OCI-LY7 (cell line): Measurements from ENCODE around the gene ZDHHC17. TPM values are rescaled to one million over a fixed set of nuclear protein-coding genes. Genes with fewer than 3 reads are reported as not detected.

ENCODE experiments used
- BruUV-seq: library from RNA; stranded (reverse); fragments of 400-500 nt; replicated peaks from 2 replicates; lab custom pipeline; 2021; lab: Mats Ljungman, UMichigan
- CTCF ChIA-PET: fragments of 300-600 bp; sonication (Branson Sonifier 250); formaldehyde crosslinking; loops from one replicate; lab custom pipeline; 2022; ENCODE audit warnings: antibody characterized with exemption; ENCODE audit not compliant: unreplicated experiment; lab: Charles Lee
- POLR2A ChIA-PET: fragments of 300-600 bp; sonication (Branson Sonifier 250); formaldehyde crosslinking; loops from one replicate; lab custom pipeline; 2022; ENCODE audit warnings: antibody characterized with exemption; lab: Charles Lee
- DNase-seq: peaks from one replicate; pipeline ENCODE4 v3.0.0-alpha.2; 2015; ENCODE audit warnings: low spot score
- H2AFZ ChIP-seq: fragments of 200-600 bp; sonication (generic), shearing (Covaris generic); 2 replicates; pipeline ENCODE4 v1.6.1; 2014; ENCODE audit warnings: mild to moderate bottlenecking, antibody characterized with exemption, low read length, moderate library complexity
- H3K27ac ChIP-seq: fragments of 200-600 bp; sonication (generic); 2 replicates; pipeline ENCODE4 v1.5.1; 2014; ENCODE audit warnings: mixed run types, low read depth, mild to moderate bottlenecking, moderate library complexity, low read length, inconsistent platforms; ENCODE audit not compliant: poor library complexity, severe bottlenecking
- H3K36me3 ChIP-seq: fragments of 200-600 bp; sonication (generic); 2 replicates; pipeline ENCODE4 v1.6.1; 2014; ENCODE audit warnings: mild to moderate bottlenecking, antibody characterized with exemption, low read length, moderate library complexity, mixed read lengths; ENCODE audit not compliant: insufficient read depth
- H3K4me1 ChIP-seq: fragments of 200-600 bp; sonication (generic); 2 replicates; pipeline ENCODE4 v1.5.1; 2014; ENCODE audit warnings: mild to moderate bottlenecking, low read length; ENCODE audit not compliant: insufficient read depth, poor library complexity, severe bottlenecking
- H3K4me2 ChIP-seq: fragments of 200-600 bp; sonication (generic); 2 replicates; pipeline ENCODE4 v1.6.1; 2014; ENCODE audit warnings: mild to moderate bottlenecking, low read length
- H3K4me3 ChIP-seq: fragments of 200-600 bp; sonication (generic); 2 replicates; pipeline ENCODE4 v1.5.1; 2014; ENCODE audit warnings: mild to moderate bottlenecking, low read depth, low read length; ENCODE audit not compliant: poor library complexity, severe bottlenecking
- H3K79me2 ChIP-seq: fragments of 200-600 bp; sonication (generic); 2 replicates; pipeline ENCODE4 v1.6.1; 2016; ENCODE audit warnings: low read depth, mild to moderate bottlenecking, low read length, moderate library complexity, mixed read lengths; ENCODE audit not compliant: insufficient read depth
- H3K9me2 ChIP-seq: fragments of 200-600 bp; sonication (generic); 2 replicates; pipeline ENCODE4 v1.6.1; 2016; ENCODE audit warnings: mild to moderate bottlenecking, low read length, mixed read lengths; ENCODE audit not compliant: insufficient read depth
- H3K9me3 ChIP-seq: fragments of 200-600 bp; sonication (generic); 2 replicates; pipeline ENCODE4 v1.6.1; 2014; ENCODE audit warnings: mild to moderate bottlenecking, mixed run types, low read length, mixed read lengths
- H4K20me1 ChIP-seq: fragments of 200-600 bp; sonication (generic); 2 replicates; pipeline ENCODE4 v1.6.1; 2014; ENCODE audit warnings: mild to moderate bottlenecking, antibody characterized with exemption, low read length, moderate library complexity, mixed read lengths; ENCODE audit not compliant: insufficient read depth
- CTCF ChIP-seq: fragments of 200-600 bp; sonication (generic); conservative IDR thresholded peaks from 2 replicates; pipeline ENCODE4 v1.5.1; 2014; ENCODE audit warnings: mild to moderate bottlenecking, antibody characterized with exemption, low read length, moderate library complexity, mixed read lengths
- EZH2phosphoT487 ChIP-seq: fragments of 200-600 bp; sonication (generic); IDR thresholded peaks from 2 replicates; pipeline ENCODE4 v1.6.1; 2018; ENCODE audit warnings: low read depth, borderline replicate concordance, mild to moderate bottlenecking, mixed run types, antibody characterized with exemption, low read length, moderate library complexity, mixed read lengths
- intact Hi-C: fragments of 100-400 bp; cut with micrococcal nuclease; formaldehyde crosslinking; loops from one replicate; pipeline ENCODE4 v1.10.0; 2022; ENCODE audit not compliant: unreplicated experiment
- total RNA-seq, 2 experiments: library from RNA; depleted of rRNA in 1 of 2; stranded (reverse); fragments of >200 nt in 1 of 2; shearing (Covaris generic) in 1 of 2; gene quantifications; 2 replicates each; pipeline ENCODE4 v1.2.3, GENCODE V29; 2014 to 2022

ZDHHC17 gene
- total RNA-seq, 2 experiments from 2014 or later, result 24.0 to 32.8 TPM

DNA sequence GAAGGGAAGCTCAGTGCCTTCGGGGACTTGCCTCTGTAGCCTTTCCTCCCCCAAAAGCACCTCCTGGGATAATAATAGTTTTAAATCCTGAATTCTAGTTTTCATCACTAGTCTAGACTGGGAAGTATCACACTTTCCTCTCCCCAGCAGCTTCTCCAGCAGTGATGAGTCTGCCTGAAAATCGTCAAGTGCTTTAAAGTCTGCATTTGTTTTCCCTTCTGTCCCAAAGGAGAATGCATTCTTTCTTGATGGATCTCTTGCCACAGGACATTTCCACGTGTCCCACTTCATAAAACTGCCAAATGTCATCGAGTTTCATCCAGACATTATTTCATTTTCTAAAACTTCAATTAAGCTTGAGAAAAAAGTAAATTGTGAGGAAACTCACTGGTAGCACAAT lies 99.9 kb downstream of the ZDHHC17 start:
- intact Hi-C loops, result no loop called here
- BruUV-seq, result no TSS peak
- CTCF ChIA-PET, result no interaction called here

GRCh38 chr12:76864791-76865400 lies 101.0 kb downstream of the ZDHHC17 start:
- no peak for DNase-seq
- Histone ChIP-seq H4K20me1 (no peaks in the 10 kb centered on the region), H3K27ac (no peak overlapping the region), H2AFZ (no peak overlapping the region), H3K4me2 (0 out of 2 replicates have a peak overlapping the region, but pooled peaks have one; percentile 68), H3K36me3 (no peaks in the 10 kb centered on the region), H3K4me3 (no peak overlapping the region), H3K9me2 (no peaks in the 10 kb centered on the region), H3K79me2 (no peaks in the 10 kb centered on the region), H3K4me1 (peaks cover 34% of the 10 kb centered on the region), H3K9me3 (no peaks in the 10 kb centered on the region)
- ChIA-PET POLR2A (no interaction called here), CTCF (no interaction called here)
- TF ChIP-seq CTCF, result no peak
- TF ChIP-seq EZH2phosphoT487, result no peak
- intact Hi-C loops, result no loop called here
- no TSS peak for BruUV-seq

More for the DNA sequence above, 99.9 kb downstream of the ZDHHC17 start:
- H3K27ac ChIP-seq, result no peak overlapping the region
- peaks cover 34% of the 10 kb centered on the region for H3K4me1 ChIP-seq
- H3K9me3 ChIP-seq, result no peaks in the 10 kb centered on the region
- no peaks in the 10 kb centered on the region for H3K36me3 ChIP-seq
- no peaks in the 10 kb centered on the region for H4K20me1 ChIP-seq
- DNase-seq, result no peak
- no peak overlapping the region for H2AFZ ChIP-seq
- no peak overlapping the region for H3K4me2 ChIP-seq
- TF ChIP-seq CTCF (no peak), EZH2phosphoT487 (no peak)
- H3K79me2 ChIP-seq, result no peaks in the 10 kb centered on the region
- H3K9me2 ChIP-seq, result no peaks in the 10 kb centered on the region
- no peak overlapping the region for H3K4me3 ChIP-seq
- POLR2A ChIA-PET, result interaction anchor here (0.6 to 0.7 kb wide), 2 partner anchors 32 to 1126 kb away, joined by 3 to 5 read pairs; no protein-coding TSS in a partner anchor

GRCh38 chr12:76866151-76866567 lies 102.2 kb downstream of the ZDHHC17 start:
- H3K79me2 ChIP-seq, result no peaks in the 10 kb centered on the region
- no peaks in the 10 kb centered on the region for H3K9me2 ChIP-seq
- H3K4me1 ChIP-seq, result peaks cover 34% of the 10 kb centered on the region
- intact Hi-C loops, result no loop called here
- BruUV-seq, result no TSS peak
- peak; percentile 34 for DNase-seq
- no peak overlapping the region for H2AFZ ChIP-seq
- no peaks in the 10 kb centered on the region for H4K20me1 ChIP-seq
- no peaks in the 10 kb centered on the region for H3K9me3 ChIP-seq
- ChIA-PET CTCF (interaction anchor here (0.8 kb wide), 1 partner anchor 13 kb away, joined by 4 read pairs; the partner anchor contains the start of gene CSRP2), POLR2A (interaction anchor here (1.2 kb wide), 2 partner anchors 9 to 14 kb away, joined by 3 to 4 read pairs; no protein-coding TSS in a partner anchor)
- H3K36me3 ChIP-seq, result no peaks in the 10 kb centered on the region
- H3K4me3 ChIP-seq, result peak overlapping the region; percentile 30
- peak overlapping the region; percentile 49 for H3K27ac ChIP-seq
- peak overlapping the region; percentile 68 for H3K4me2 ChIP-seq
- TF ChIP-seq EZH2phosphoT487 (no peak), CTCF (no peak)
